ENCODE results near the gene PACS2. TPM values are rescaled to one million over a fixed set of nuclear protein-coding genes. Genes with fewer than 3 reads are reported as not detected.

The PACS2 gene
- total RNA-seq, 1 experiment from 2014 or later = 55.2 TPM

DNA sequence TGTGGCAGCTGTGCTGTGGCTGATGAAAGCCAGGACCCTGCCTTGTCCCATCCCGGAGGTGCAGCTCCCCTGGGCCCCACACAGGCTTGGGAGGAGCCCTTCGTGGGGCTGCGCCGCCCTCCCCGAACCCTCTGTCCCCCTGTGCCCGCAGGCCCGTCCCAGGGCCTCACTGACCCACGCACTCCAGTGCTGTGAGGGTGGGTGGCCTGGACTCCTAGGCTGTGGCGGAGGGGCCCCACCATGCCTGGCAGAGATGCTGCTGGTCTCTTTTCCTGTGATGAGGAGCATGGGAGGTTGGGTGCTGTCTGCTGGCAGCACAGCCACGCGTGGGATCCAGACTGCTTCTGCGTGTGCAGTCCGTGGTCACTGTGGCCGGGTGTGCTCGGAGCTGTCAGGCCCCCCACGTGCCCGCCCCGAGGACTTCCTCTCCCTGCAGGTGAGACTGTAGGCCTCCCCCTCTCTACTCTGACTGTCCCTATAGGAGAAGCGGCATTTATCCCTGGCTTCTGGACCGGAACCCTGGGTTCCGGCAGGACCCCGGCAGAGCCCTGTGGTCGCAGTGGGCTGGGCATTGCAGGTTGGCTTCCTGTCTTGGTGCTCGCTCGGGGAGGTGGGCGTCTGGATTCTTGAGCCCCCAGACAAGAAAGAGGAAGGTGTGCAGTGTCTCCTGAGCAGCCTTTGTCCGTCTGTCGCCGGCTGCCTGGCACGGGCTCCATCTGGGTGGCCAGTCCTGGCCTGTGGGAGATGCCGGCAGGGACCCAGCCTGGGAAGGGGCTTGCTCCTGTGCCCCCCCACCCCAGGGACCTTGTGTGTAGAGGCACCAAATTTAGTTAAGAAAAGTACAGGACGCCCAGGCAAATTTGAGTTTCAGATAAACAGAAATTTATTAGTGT, 107.4 kb downstream of the PACS2 start:
- ChIA-PET CTCF (no interaction called here), POLR2A (no interaction called here)
- no peaks in the 10 kb centered on the region for H3K27me3 ChIP-seq (ENCODE audit: control insufficient read depth, insufficient read depth, low read length)
- intact Hi-C loops (cut with micrococcal nuclease; ENCODE audit: unreplicated experiment) = no loop called here
- peaks cover 19% of the 10 kb centered on the region for H3K4me1 ChIP-seq (ENCODE audit: control insufficient read depth, insufficient read depth, low read length)
- no peak for TF ChIP-seq POLR2AphosphoS5 (IDR thresholded peaks at IDR 0.05; ENCODE audit: low read depth, low read length)
- no peak for TF ChIP-seq SIN3A (IDR thresholded peaks at IDR 0.05; ENCODE audit: borderline replicate concordance, insufficient read depth, low read depth, low read length)
- TF ChIP-seq, protein P1, sequence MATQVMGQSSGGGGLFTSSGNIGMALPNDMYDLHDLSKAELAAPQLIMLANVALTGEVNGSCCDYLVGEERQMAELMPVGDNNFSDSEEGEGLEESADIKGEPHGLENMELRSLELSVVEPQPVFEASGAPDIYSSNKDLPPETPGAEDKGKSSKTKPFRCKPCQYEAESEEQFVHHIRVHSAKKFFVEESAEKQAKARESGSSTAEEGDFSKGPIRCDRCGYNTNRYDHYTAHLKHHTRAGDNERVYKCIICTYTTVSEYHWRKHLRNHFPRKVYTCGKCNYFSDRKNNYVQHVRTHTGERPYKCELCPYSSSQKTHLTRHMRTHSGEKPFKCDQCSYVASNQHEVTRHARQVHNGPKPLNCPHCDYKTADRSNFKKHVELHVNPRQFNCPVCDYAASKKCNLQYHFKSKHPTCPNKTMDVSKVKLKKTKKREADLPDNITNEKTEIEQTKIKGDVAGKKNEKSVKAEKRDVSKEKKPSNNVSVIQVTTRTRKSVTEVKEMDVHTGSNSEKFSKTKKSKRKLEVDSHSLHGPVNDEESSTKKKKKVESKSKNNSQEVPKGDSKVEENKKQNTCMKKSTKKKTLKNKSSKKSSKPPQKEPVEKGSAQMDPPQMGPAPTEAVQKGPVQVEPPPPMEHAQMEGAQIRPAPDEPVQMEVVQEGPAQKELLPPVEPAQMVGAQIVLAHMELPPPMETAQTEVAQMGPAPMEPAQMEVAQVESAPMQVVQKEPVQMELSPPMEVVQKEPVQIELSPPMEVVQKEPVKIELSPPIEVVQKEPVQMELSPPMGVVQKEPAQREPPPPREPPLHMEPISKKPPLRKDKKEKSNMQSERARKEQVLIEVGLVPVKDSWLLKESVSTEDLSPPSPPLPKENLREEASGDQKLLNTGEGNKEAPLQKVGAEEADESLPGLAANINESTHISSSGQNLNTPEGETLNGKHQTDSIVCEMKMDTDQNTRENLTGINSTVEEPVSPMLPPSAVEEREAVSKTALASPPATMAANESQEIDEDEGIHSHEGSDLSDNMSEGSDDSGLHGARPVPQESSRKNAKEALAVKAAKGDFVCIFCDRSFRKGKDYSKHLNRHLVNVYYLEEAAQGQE (IDR thresholded peaks at IDR 0.05; ENCODE audit: insufficient read depth in 1 of 2, low read depth in 2 of 2, low read length in 1 of 2) = no peak
- TF ChIP-seq, protein P2, sequence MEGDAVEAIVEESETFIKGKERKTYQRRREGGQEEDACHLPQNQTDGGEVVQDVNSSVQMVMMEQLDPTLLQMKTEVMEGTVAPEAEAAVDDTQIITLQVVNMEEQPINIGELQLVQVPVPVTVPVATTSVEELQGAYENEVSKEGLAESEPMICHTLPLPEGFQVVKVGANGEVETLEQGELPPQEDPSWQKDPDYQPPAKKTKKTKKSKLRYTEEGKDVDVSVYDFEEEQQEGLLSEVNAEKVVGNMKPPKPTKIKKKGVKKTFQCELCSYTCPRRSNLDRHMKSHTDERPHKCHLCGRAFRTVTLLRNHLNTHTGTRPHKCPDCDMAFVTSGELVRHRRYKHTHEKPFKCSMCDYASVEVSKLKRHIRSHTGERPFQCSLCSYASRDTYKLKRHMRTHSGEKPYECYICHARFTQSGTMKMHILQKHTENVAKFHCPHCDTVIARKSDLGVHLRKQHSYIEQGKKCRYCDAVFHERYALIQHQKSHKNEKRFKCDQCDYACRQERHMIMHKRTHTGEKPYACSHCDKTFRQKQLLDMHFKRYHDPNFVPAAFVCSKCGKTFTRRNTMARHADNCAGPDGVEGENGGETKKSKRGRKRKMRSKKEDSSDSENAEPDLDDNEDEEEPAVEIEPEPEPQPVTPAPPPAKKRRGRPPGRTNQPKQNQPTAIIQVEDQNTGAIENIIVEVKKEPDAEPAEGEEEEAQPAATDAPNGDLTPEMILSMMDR (IDR thresholded peaks at IDR 0.05) = no peak
- TF ChIP-seq TCF7L2 (IDR thresholded peaks at IDR 0.05; ENCODE audit: low read depth, low read length) = no peak
- DNase-seq (ENCODE audit: low read depth, low spot score) = no peak
- no peak overlapping the region for H3K27ac ChIP-seq (ENCODE audit: low read length)
- in situ Hi-C loops (cut with HindIII; ENCODE audit: low pct_unique_long_range_greater_than_20kb, low sequenced_read_pairs) = no loop called here
- H3K9me3 ChIP-seq (ENCODE audit: control insufficient read depth, insufficient read depth, low read depth, low read length) = no peaks in the 10 kb centered on the region
- no TSS peak for BruUV-seq (replicated peaks)
- H3K4me3 ChIP-seq (ENCODE audit: low read depth in 2 of 2, low read length in 2 of 2) = peak overlapping the region; percentile 74; a peak in 3 of 4 replicates
- ATAC-seq = no peak
- H3K36me3 ChIP-seq (ENCODE audit: control insufficient read depth, insufficient read depth, low read length) = peaks cover 5% of the 10 kb centered on the region; the same call in 1 of the 2 replicates

DNA sequence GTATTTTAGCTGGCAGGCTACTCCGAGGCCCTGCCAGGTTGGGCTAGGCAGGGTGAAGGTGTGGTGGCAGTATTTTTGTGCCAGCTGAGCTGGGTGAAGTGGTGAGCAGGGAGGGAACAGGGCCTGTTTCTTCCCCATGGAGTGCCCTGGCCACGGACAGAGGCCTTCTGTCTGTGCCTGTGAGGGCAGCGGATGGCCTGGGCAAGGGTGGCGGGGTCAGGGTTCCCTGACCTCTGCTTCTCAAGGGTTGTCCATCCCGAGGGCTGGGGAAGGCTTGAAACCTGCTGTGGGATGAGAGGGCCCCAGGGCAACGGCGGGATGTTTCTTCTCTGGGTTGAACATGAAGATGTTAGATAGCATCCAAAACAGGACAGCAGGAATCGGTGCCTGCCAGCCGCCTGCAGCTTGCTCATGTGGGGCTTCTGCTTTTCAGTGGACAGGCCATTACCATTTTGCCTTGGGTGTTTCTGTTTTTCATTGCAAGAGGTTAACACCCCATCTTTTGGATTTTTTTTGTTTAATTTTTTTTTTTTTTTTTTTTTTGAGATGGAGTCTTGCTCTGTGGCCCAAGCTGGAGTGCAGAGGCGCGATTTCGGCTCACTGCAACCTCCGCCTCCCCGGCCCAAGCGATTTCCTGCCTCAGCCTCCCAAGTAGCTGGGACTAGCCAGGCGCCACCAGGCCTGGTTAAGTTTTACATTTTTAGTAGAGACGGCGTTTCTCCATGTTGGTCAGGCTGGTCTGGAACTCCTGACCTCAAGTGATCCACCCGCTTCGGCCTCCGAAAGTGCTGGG, 108.3 kb downstream of the PACS2 start:
- no peak overlapping the region for H3K4me3 ChIP-seq (ENCODE audit: low read depth in 2 of 2, low read length in 2 of 2)
- POLR2A ChIA-PET = no interaction called here
- intact Hi-C loops (cut with micrococcal nuclease; ENCODE audit: unreplicated experiment) = no loop called here
- ATAC-seq (no peak), DNase-seq (ENCODE audit: low read depth, low spot score) (no peak)
- in situ Hi-C loops (cut with HindIII; ENCODE audit: low pct_unique_long_range_greater_than_20kb, low sequenced_read_pairs) = no loop called here
- H3K4me1 ChIP-seq (ENCODE audit: control insufficient read depth, insufficient read depth, low read length) = peaks cover 19% of the 10 kb centered on the region
- peaks cover 5% of the 10 kb centered on the region; the same call in 1 of the 2 replicates for H3K36me3 ChIP-seq (ENCODE audit: control insufficient read depth, insufficient read depth, low read length)
- CTCF ChIA-PET = interaction anchor here (0.6 kb wide), 1 partner anchor 58 kb away, joined by 5 read pairs; no protein-coding TSS in a partner anchor
- no TSS peak for BruUV-seq (replicated peaks)
- no peaks in the 10 kb centered on the region for H3K9me3 ChIP-seq (ENCODE audit: control insufficient read depth, insufficient read depth, low read depth, low read length)
- no peaks in the 10 kb centered on the region for H3K27me3 ChIP-seq (ENCODE audit: control insufficient read depth, insufficient read depth, low read length)
- no peak overlapping the region for H3K27ac ChIP-seq (ENCODE audit: low read length)
- TF ChIP-seq POLR2AphosphoS5 (IDR thresholded peaks at IDR 0.05; ENCODE audit: low read depth, low read length) (no peak), TCF7L2 (IDR thresholded peaks at IDR 0.05; ENCODE audit: low read depth, low read length) (no peak), SIN3A (IDR thresholded peaks at IDR 0.05; ENCODE audit: borderline replicate concordance, insufficient read depth, low read depth, low read length) (no peak)
- TF ChIP-seq, protein P1 (IDR thresholded peaks at IDR 0.05; ENCODE audit: insufficient read depth in 1 of 2, low read depth in 2 of 2, low read length in 1 of 2) = no peak
- TF ChIP-seq, protein P2 (IDR thresholded peaks at IDR 0.05) = no peak
